Activated T-helper 2 cell treated with anti-CD3 and anti-CD28 coated beads, Interferon-gamma antibody, Interleukin-2, Interleukin-4, amounts not matched to agents 10 μg/mL and 5 μg/mL and 100 μg/mL, durations not matched to agents 14 hours and 24 hours and 36 hours (primary cell): ENCODE results near the gene SOWAHA. TPM values are rescaled to one million over a fixed set of nuclear protein-coding genes. Genes with fewer than 3 reads are reported as not detected.

Source experiments
- DNase-seq: peaks from one replicate; pipeline ENCODE4 v3.0.0; 2021; ENCODE audit warnings: low spot score
- H3K27ac Mint-ChIP-seq: one replicate; pipeline ENCODE4 v1.8.0; 2021; ENCODE audit warnings: mixed read lengths
- H3K27me3 Mint-ChIP-seq: one replicate; pipeline ENCODE4 v1.8.0; 2021; ENCODE audit warnings: low read depth, mixed read lengths
- H3K36me3 Mint-ChIP-seq: one replicate; pipeline ENCODE4 v1.8.0; 2021; ENCODE audit warnings: low read depth, mixed read lengths
- H3K4me1 Mint-ChIP-seq: one replicate; pipeline ENCODE4 v1.8.0; 2021; ENCODE audit warnings: low read depth, mixed read lengths
- H3K4me3 Mint-ChIP-seq: one replicate; pipeline ENCODE4 v1.8.0; 2021; ENCODE audit warnings: low read depth, mild to moderate bottlenecking, moderate library complexity, mixed read lengths
- H3K9me3 Mint-ChIP-seq: one replicate; pipeline ENCODE4 v1.8.0; 2021; ENCODE audit warnings: mixed read lengths
- intact Hi-C: fragments of 100-400 bp; cut with micrococcal nuclease; formaldehyde crosslinking; loops from one replicate; pipeline ENCODE4 v1.15.1; 2023
- total RNA-seq: library from RNA; stranded (reverse); gene quantifications from 2 replicates; pipeline ENCODE4 v1.2.3, GENCODE V29; 2022

Gene SOWAHA
- total RNA-seq: 0.28 and 0.32 TPM in 2 replicates

DNA sequence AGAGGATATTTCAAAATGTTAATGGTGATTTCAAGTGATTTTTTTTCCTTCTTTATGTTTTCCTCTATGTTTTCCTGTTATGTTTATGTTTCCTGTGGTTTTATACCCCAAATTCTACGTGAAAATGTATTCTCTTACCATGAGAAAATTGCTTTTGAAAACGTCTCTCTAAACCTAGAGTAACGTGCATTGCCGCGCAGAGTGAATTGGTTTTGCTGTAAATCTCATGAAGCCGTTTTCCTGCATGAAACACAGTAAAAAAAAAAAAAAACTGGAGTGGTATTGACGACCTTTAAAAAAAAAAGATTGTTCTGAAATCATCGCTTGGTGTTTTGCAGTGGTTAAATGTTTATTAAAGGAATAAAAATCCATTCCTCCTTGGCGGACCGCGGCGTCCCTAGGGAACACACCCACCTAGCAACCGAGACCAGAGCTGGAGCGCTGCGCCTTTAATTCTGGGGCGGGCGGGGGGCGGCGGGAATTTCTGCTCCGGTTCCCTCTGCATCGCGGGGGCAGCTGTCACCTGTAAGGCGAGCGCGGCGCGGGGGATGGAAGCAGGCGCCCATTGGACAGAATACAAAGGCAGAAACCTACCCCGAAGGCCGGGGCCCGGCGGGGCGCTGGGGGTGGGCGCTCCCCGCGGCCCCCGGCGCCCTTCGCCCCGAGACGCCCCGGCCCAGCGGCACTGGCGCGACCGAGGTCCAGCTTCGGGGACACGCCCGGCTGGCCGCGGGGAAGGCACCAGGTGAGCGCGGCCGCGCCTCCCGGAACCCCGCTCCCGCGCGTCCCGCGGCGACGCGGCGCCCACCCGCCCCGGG, at the start of gene SOWAHA:
Gene SOWAHA (plus strand): TSS at position 522 of the 818 bp plus-strand sequence. CDS start 320 bp downstream, outside the sequence.
- peaks cover 67% of the 10 kb centered on the region for H3K27me3 Mint-ChIP-seq
- no peak for DNase-seq
- peaks cover 10% of the 10 kb centered on the region for H3K4me1 Mint-ChIP-seq
- H3K36me3 Mint-ChIP-seq: no peaks in the 10 kb centered on the region
- H3K4me3 Mint-ChIP-seq: peak within 1 kb of the TSS; percentile 74
- H3K9me3 Mint-ChIP-seq: no peaks in the 10 kb centered on the region
- no peak within 1 kb of the TSS for H3K27ac Mint-ChIP-seq
- intact Hi-C loops: no loop called here

DNA sequence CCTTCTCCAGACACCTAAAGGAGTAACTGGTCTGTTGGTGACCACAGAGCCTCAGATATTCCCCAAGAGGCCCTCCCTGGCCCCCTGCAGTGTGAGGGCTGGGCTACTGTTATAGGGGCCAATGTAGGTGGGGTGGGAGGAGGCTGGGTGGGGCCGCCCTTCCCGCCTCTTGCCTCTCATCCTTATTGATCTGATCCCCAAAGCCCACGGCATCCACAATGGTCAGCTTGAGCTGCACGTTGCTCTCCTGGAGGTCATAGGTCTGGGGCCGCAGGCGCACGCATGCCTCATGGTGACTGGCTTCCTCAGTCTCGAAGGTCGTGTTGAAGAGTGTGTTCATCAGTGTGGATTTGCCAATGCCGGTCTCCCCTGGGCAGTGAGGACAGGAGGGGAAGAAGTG, 49.1 kb upstream of the SOWAHA start:
- Mint-ChIP-seq H3K4me3 (no peak overlapping the region), H3K27me3 (no peaks in the 10 kb centered on the region), H3K27ac (no peak overlapping the region), H3K4me1 (no peaks in the 10 kb centered on the region), H3K9me3 (no peaks in the 10 kb centered on the region), H3K36me3 (peaks cover 12% of the 10 kb centered on the region)
- intact Hi-C loops: no loop called here
- no peak for DNase-seq

DNA sequence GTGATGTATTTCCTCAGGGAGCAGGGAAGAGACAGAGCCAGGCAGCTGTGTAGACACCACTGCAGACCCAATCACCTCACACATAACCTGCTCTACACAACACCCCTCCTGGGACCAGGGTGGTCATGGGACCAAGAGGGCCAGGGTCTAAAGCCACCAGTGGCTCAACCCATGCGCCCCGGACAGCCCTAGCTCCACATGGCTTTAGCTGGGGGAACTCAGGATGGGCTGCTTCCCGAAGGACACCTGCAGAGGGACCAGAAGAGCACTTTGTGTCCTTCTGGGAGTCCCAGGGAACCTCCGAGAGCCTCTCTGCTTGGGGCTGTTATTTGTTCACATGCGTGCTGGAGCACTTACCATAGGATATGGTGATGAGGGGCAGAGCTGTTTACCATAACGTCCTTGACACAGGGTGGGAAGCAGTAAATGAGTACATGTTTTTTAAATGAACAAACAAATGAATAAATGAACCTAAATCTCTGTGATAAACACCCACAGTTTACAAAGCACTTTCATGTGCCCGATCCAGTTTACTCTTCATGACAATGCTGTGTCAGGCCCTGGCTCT, 48.3 kb upstream of the SOWAHA start:
- Mint-ChIP-seq H3K36me3 (peaks cover 12% of the 10 kb centered on the region), H3K9me3 (no peaks in the 10 kb centered on the region), H3K4me3 (no peak overlapping the region)

DNA sequence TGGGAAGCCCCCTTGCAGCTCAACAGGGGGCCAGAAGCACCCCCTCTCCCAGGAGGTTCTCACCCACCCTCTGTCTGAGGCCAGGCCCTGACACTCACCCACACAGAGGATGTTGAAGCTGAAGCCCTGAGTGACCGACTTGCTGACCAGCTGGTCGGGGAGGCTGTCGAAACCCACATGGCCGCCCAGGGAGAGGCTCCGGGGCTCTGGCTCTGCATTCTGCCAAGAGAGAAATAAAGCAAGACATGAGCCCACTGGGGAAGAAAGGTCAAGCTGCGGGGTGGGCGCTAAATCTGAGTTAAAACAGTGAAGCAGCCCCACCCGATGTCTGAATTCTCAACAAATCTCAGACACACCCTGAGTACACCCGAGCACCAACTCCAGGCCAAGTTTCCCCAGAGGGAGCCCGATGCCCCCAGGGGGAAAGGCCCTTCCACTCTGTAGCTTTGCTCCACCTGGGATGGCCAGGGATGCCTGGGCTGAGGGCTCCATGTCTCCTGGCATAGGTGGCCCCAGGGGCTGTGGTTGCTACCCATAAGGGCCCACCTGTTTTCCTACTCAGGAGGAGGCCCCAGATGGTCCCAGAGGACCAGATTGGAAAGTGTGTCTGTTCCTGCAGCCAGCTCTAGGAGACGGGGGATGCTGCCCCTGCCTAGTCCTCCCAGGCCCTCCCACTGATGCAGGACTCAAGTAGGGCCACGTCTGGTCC, 47.6 kb upstream of the SOWAHA start:
- no peak for DNase-seq
- Mint-ChIP-seq H3K36me3 (peaks cover 10% of the 10 kb centered on the region), H3K9me3 (no peaks in the 10 kb centered on the region), H3K27me3 (no peaks in the 10 kb centered on the region), H3K4me3 (no peak overlapping the region), H3K4me1 (no peaks in the 10 kb centered on the region), H3K27ac (no peak overlapping the region)
- intact Hi-C loops: no loop called here

More for the DNA sequence above, 48.3 kb upstream of the SOWAHA start:
- no peak for DNase-seq
- intact Hi-C loops: no loop called here
- no peaks in the 10 kb centered on the region for H3K27me3 Mint-ChIP-seq
- H3K4me1 Mint-ChIP-seq: no peaks in the 10 kb centered on the region
- no peak overlapping the region for H3K27ac Mint-ChIP-seq

DNA sequence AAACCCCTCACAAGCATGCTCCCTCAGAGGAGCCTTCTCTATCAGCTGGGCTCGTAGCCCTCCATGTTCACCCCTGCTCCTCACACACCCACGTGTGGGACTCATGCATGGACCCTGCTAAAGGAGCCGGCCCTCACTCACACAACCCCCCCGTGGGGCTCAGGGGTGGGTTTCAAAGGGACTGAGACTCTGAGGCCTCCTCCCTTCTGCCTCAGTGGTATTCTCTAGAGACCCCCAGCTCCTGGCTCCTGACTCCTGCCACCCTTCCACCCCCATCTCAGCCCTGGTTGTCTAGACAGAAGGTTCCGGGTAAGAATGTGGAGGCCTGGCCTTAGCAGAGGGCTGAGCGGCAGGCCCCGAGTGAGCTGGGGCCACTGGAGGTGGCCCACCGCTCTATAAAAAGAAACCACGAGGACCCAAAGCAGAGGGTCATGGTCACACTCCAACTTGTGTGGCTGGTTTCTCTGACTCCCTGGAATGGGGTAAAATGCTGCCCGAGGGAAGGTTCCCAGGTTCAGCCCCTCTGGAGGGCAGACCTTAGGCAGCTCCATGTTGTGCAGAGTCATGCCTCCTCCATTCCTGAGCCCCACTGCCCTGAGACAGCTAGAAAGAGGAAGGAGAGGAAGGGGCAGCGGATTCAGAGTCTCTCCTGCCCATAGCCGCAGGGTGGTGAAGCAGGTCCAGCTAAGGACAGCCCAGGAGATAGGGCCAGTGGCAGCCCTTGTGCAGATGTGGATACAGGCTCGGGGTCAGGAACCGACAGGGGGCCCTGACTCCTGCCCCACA, 46.9 kb upstream of the SOWAHA start:
- no peak overlapping the region for H3K4me3 Mint-ChIP-seq
- no peak overlapping the region for H3K27ac Mint-ChIP-seq
- H3K27me3 Mint-ChIP-seq: no peaks in the 10 kb centered on the region
- H3K4me1 Mint-ChIP-seq: no peaks in the 10 kb centered on the region
- no peaks in the 10 kb centered on the region for H3K9me3 Mint-ChIP-seq
- peaks cover 6% of the 10 kb centered on the region for H3K36me3 Mint-ChIP-seq
- DNase-seq: no peak
- intact Hi-C loops: no loop called here

DNA sequence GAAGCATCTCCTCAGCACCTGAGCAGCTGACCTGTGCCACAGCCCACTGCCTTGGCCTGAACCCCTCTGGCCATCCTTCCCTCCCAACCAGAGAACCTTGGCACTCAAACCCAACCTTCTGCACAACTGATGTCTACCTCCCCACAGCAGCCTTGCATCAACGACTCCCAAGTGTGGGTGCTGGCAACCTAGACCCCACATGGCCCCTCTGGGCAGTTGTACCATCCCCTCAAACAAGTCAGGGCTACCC, 46.4 kb upstream of the SOWAHA start:
- intact Hi-C loops: no loop called here
- Mint-ChIP-seq H3K27ac (no peak overlapping the region), H3K9me3 (no peaks in the 10 kb centered on the region), H3K36me3 (peaks cover under 1% of the 10 kb centered on the region), H3K4me3 (no peak overlapping the region), H3K4me1 (no peaks in the 10 kb centered on the region), H3K27me3 (no peaks in the 10 kb centered on the region)
- DNase-seq: no peak

DNA sequence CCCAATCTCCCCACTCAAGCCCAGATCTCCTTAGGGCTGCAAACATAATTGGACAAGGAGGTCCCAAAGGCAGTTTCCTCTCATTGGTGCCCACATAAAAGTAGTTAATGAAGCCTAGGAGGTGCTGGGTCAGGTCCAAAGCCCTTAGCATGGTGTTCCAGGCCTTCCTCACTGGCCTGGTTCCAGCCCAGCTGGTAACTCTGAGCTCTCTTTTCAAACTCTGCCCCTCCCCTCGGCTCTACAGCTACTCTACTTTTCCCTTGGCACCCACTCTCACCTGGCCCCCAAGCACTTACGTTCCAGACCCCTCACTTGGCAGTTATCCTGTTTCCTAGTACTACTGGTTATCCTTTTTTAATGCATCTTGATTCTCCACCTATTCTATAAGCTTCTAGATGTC, 46.0 kb upstream of the SOWAHA start:
- Mint-ChIP-seq H3K27me3 (no peaks in the 10 kb centered on the region), H3K4me1 (no peaks in the 10 kb centered on the region), H3K27ac (no peak overlapping the region), H3K36me3 (no peaks in the 10 kb centered on the region), H3K4me3 (no peak overlapping the region), H3K9me3 (no peaks in the 10 kb centered on the region)
- no peak for DNase-seq
- intact Hi-C loops: no loop called here

DNA sequence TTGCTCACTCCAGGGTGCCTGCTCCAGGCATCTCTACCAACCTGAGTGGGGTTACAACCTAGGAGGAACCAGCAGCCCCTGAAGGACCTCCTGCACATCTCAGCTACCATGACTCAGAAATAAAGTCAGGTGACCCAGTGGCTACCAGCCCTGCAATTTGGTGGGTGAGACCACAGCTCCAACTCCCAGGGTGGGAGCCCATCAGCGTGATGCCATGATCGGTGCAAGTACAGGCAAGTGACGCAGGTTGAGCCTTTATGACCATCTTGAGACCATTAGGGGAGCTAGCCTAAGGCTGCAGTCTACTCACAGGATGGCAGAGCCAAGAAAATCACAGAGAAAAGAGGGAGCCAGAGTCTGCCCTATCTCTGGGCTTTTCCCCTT, 44.6 kb upstream of the SOWAHA start:
- Mint-ChIP-seq H3K36me3 (no peaks in the 10 kb centered on the region), H3K9me3 (no peaks in the 10 kb centered on the region), H3K27me3 (no peaks in the 10 kb centered on the region), H3K27ac (no peak overlapping the region), H3K4me1 (no peaks in the 10 kb centered on the region), H3K4me3 (no peak overlapping the region)
- intact Hi-C loops: no loop called here
- DNase-seq: no peak

DNA sequence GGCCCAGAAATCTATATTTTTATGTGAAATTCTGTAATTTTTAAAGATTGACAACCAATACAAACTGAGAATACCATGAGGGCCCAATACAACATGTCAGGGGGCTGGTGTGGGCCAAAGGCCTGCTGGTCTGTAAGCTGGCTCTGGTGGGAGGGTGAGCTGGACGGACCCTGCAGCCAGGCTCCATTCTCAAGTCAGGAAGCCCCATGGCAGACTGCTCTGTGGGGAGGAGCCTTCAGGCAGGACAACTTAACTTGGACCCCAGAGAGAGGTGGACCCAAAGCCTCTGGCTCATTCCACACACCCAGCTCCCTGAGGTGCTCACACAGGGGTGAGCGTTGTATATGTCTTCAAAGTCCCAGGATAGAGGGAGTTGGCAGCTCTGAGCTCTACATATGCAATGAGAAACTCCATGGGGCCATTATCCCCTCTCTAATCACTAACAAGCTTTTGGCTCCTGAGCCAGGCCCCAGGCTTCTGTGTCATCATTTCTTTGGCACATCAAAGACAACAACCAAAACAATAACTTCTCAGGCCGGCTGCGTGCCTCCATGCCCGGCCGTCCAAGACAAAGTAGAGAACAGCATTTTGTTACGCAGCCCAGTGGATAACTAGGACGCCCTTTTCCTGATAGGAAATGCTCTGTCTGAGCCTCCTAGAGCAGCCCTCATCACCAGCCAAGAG, 42.5 kb upstream of the SOWAHA start:
- H3K4me1 Mint-ChIP-seq: peaks cover 3% of the 10 kb centered on the region
- no peak overlapping the region for H3K4me3 Mint-ChIP-seq
- intact Hi-C loops: no loop called here
- no peak overlapping the region for H3K27ac Mint-ChIP-seq
- peaks cover 17% of the 10 kb centered on the region for H3K27me3 Mint-ChIP-seq
- no peaks in the 10 kb centered on the region for H3K9me3 Mint-ChIP-seq
- no peak for DNase-seq
- H3K36me3 Mint-ChIP-seq: no peaks in the 10 kb centered on the region

DNA sequence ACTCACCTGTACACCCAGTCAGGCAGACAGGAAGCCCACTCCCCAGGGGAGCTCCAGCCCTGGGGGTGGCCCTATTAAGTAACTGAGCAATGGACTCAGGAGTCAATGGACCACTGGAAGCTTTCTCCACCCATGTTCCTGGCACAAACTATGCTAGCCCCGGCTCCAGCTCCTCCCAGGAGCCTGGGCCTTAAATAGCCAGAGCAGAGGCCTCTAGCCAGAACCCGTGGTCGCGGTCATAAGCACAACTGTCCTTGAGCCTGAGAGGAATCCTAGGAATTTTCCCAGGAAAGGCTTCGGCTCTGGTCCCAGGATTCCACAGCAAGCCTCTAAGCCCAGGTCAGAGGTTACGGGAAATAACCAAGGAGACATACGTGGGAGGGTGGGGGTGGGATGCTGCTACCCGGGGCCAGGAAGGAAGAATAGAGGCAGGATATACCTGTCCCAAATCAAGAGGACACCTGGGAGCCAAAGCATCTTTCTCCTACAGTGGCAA, 41.6 kb upstream of the SOWAHA start:
- DNase-seq: no peak
- no peak overlapping the region for H3K4me3 Mint-ChIP-seq

DNA sequence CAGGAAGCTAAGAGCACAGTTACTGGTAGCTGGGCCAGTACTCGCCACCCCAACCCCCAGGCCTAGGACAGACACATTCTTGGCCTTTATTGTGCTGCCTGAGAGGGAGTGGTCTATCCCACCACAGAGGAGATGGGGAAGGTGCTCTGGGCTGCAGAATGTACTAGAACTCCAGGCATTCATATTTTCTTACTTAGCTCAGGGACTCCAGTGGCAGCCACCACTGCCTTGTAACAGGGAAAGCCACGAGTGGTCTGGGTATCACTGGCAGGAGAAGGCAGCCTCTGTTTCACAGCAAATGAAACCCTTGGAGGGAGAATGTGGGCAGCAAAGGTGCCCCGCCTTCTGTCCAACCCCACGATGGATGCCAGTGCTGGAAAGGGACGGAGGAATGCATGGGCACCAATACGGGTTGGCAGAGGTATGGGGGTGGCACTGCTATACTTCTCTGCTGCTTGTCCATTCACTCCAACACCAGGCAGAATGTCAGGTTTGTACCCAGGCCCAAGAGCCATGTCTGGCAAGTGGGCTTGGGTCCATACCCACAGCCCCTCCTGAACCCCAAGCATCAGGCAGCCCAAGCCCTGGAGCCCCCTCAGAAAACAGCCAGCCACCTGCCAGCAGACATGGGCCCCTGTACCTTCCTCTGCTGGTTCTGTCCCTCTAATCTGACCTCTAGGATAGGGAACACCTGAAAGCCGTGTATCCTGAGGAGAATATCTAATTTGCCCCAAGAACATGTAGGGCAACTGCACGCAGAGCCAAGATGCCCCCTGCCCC, 40.6 kb upstream of the SOWAHA start:
- Mint-ChIP-seq H3K9me3 (no peaks in the 10 kb centered on the region), H3K36me3 (no peaks in the 10 kb centered on the region), H3K4me3 (no peak overlapping the region), H3K27me3 (peaks cover 22% of the 10 kb centered on the region), H3K4me1 (peaks cover 4% of the 10 kb centered on the region), H3K27ac (no peak overlapping the region)
- intact Hi-C loops: no loop called here
- no peak for DNase-seq

More for the DNA sequence above, 41.6 kb upstream of the SOWAHA start:
- Mint-ChIP-seq H3K36me3 (no peaks in the 10 kb centered on the region), H3K27ac (no peak overlapping the region), H3K4me1 (peaks cover 4% of the 10 kb centered on the region), H3K9me3 (no peaks in the 10 kb centered on the region), H3K27me3 (peaks cover 22% of the 10 kb centered on the region)
- intact Hi-C loops: no loop called here

DNA sequence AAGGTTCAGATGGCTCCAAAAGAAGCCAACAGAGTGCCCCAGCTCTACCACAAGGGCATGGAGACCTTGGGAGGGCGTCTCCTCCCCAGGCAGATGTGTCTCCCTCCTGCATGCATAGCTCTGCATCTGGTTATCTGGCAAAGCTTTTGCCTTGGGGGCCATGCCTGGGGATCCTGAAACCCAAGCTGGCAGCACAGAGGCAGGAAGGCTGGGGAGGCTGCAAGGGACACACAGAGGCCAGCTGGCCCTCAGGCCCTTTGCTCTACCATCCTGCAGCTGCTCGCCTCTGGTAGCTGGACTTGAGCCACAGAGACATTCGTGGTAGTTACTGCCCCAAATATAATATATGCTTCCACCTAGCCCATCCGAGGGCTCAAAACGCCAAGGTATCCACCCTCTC, 40.0 kb upstream of the SOWAHA start:
- Mint-ChIP-seq H3K4me3 (no peak overlapping the region), H3K27me3 (peaks cover 27% of the 10 kb centered on the region), H3K27ac (no peak overlapping the region), H3K9me3 (no peaks in the 10 kb centered on the region), H3K36me3 (peaks cover 1% of the 10 kb centered on the region), H3K4me1 (peaks cover 8% of the 10 kb centered on the region)
- no peak for DNase-seq
- intact Hi-C loops: no loop called here
